ENCODE results near the gene TRIM47.

Gene TRIM47, protein sequence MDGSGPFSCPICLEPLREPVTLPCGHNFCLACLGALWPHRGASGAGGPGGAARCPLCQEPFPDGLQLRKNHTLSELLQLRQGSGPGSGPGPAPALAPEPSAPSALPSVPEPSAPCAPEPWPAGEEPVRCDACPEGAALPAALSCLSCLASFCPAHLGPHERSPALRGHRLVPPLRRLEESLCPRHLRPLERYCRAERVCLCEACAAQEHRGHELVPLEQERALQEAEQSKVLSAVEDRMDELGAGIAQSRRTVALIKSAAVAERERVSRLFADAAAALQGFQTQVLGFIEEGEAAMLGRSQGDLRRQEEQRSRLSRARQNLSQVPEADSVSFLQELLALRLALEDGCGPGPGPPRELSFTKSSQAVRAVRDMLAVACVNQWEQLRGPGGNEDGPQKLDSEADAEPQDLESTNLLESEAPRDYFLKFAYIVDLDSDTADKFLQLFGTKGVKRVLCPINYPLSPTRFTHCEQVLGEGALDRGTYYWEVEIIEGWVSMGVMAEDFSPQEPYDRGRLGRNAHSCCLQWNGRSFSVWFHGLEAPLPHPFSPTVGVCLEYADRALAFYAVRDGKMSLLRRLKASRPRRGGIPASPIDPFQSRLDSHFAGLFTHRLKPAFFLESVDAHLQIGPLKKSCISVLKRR

GRCh38 chr17:75878174-75878998, at the start of gene TRIM47:
Gene TRIM47 (minus strand): TSS chr17:75878581. CDS start chr17:75878548, 33 bp downstream.
- DNase-seq, result no peak

- DNase-seq, result no peak
Observed at GRCh38 chr17:75927286-75927922, 49.0 kb upstream of the TRIM47 start.

DNA sequence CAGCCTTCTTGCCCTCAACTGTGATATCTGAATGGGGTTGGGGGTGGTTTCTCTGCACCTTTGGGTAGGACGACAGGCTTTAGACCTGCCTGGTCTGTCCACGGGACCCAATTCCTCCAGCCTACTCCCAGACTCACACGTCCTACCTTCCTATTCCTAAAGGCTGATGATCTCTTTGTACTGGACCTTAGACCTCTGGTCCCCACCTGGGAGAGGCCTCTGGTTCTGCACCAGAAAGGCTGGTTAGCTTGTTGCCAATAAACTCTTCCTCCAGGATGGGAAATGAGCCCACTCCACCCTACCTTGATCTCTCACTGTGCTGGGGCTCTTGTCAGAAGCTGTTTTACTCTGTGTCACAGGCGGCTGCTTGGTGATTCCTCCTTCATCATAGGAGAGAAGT, 48.1 kb upstream of the TRIM47 start:
- no peak for DNase-seq

DNA sequence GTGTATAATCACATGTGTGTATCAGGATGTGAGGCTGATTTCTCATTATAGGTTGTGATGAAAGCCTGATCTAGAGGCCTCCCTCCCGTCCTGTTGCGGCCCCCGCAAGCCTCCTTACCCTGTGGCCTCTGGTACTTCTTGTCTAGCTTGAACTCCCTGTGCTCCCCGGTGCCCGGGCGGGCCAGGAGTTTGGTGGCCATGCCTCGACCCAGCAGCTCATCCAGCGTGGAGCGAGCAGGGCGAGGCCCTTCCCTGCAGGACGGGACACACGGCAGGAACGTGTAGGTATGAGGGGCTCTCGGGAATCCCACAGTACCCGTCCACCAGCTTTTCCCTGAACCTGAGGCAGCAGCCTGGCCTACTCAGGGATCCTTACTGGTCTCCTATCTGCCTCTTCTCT, 47.5 kb upstream of the TRIM47 start:
- no peak for DNase-seq

- no peak for DNase-seq
Observed at GRCh38 chr17:75925103-75925502, 46.7 kb upstream of the TRIM47 start.

- no peak for DNase-seq
Observed at GRCh38 chr17:75922963-75923874, 44.8 kb upstream of the TRIM47 start.

- no peak for DNase-seq
Observed at GRCh38 chr17:75922173-75922961, 44.0 kb upstream of the TRIM47 start.

- DNase-seq, result no peak
Observed at GRCh38 chr17:75921596-75921995, 43.2 kb upstream of the TRIM47 start.

DNA sequence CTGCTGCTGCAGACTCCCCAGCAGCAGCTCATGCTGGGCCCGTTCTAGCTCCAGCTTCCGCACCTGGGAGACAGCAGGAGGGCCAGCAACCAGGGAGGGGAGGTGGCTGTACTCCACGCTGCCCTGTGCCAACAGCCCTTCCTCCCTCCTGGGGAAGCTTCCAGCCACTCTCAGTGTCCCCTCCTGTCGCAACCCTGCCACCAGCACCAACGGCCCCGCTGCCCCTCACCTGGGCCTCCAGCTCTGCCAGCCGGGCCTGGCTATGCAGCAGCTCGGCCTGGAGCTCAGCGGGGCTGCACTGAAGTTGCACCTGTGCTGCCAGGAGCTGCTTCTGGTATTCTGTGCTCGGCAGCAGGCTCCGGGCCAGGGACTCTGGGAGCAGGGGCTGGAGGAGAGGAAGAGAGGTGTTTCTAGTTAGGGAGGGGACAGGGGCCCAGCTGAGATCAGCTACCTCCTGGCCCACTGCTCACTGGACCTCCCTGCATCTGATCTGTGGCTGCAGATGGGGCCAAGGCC, 41.7 kb upstream of the TRIM47 start:
- no peak for DNase-seq

GRCh38 chr17:75919611-75920010, 41.2 kb upstream of the TRIM47 start:
- DNase-seq, result no peak

DNA sequence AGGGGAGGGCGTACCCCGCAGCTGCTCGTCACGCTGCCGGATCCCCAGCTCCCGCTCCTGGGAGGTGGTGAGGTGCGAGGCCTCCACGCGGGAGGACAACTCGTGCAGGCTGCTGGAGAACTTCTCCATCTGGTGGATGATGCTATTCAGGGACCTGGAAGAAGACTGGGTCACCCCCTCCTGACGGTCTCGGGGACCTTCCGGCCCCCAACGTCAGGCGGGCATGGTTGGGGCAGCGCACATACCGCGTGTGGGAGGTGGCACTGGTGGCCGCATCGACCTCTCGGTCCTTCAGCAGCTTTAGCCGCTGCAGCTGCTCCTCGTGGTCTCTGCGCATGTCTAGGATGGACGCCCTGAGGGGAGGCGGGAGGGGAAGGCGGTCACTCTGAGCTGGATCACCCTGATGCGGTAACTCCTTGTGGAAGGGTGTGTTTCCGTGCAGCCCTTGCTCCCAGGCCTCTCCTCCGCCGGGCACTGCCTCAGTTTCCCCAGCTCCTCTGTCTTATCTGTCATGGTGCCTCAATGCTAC, 39.6 kb upstream of the TRIM47 start:
- no peak for DNase-seq

- no peak for DNase-seq
Observed at GRCh38 chr17:75917141-75917916, 38.9 kb upstream of the TRIM47 start.

- no peak for DNase-seq
Observed at GRCh38 chr17:75915268-75915667, 36.9 kb upstream of the TRIM47 start.

- no peak for DNase-seq
Observed at GRCh38 chr17:75914643-75915267, 36.4 kb upstream of the TRIM47 start.

DNA sequence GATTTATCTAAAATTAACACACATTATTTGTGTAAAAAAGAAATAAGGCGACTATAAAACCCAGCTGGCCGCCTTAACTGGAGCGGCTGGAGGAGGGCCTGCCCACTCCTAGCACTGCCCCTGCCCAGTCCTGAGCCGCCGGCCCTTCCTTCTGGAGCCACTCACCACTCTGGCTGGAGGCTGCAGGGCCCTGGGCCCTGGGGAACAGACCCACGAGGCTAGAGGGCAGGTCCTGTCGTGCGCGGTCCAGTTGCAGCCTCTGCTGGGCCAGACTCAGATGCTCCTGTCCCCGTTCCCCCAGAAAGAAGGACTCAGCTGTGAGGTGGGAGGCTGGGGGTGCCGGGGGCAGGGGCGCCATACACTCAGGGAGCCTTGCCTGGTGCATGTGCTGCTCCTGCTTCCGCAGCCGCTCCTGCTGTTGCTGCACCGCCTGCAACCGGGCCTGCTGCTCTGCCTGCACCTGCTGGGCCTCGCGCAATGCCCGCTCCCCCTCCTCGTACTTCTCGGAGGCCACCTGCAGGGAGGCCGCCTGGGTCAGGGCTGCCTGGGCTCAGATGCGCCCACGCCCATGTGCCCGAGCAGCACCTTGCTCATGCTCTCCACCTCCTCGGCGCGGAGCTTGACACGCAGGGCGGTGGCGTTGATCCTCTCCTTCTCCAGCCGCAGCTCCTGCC, 35.3 kb upstream of the TRIM47 start:
- no peak for DNase-seq

GRCh38 chr17:75910699-75911098, 32.3 kb upstream of the TRIM47 start:
- DNase-seq, result no peak

DNA sequence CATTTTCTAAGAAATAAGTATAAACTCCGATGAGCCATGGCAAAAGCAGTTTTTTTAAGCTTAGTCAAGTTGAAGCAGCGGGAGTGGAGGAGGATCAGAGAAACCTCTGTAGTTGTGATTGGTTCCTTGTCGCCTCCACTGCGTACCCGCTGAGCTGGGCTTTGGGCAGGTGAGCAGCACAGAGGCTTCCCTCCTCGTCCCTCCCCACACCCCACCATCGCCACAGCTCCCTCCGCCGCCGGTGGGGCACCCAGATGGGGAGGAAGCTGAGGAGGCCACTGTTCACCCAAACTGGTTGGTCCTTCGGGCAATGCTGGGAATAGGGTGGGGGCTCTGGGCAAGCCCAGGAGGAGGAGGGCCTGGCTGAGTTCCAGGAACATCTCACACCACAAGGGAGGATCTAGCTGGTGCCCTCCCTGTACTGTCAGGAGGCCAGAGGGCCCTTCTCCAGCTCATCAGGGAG, 31.5 kb upstream of the TRIM47 start:
- DNase-seq, result no peak

DNA sequence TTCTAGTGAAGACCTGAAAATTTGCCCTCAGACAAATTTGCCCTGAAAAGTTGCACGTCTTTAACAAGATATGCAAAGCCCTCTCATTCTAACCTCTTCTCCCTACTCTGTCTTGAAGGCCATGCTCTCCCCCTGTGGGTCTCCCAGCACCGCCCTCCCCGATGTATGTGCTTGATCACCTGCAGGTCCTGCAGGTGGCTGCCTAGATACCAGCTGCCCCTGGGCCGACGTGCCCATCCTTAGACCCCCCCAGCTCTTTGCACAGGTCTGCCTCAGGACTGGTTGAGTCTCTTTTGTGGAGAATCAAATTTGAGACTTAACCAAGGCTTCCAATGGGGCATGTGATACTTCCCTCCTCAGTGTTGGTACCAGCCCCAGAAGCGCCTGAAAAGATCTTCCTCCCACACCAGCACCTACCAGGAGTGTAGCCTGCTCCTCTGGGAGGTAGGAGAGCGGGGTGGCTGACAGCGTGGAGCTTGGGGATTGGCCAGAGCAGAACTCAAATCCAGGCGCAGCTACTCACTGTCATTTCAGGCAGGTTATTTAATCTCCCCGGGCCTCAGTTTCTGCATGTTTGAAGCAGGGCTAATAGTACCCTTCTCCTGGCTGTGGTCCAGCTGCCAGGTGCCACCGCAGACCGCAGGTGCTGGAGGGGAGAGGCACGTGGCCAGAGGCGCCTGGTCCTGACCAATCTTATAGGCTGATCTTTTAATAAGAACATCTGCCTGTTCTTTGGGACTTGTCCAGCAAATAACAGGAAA, 30.9 kb upstream of the TRIM47 start:
- DNase-seq, result no peak
